Measurements from ENCODE around the gene BAZ1B. TPM values are rescaled to one million over a fixed set of nuclear protein-coding genes. Genes with fewer than 3 reads are reported as not detected.

The BAZ1B gene, protein sequence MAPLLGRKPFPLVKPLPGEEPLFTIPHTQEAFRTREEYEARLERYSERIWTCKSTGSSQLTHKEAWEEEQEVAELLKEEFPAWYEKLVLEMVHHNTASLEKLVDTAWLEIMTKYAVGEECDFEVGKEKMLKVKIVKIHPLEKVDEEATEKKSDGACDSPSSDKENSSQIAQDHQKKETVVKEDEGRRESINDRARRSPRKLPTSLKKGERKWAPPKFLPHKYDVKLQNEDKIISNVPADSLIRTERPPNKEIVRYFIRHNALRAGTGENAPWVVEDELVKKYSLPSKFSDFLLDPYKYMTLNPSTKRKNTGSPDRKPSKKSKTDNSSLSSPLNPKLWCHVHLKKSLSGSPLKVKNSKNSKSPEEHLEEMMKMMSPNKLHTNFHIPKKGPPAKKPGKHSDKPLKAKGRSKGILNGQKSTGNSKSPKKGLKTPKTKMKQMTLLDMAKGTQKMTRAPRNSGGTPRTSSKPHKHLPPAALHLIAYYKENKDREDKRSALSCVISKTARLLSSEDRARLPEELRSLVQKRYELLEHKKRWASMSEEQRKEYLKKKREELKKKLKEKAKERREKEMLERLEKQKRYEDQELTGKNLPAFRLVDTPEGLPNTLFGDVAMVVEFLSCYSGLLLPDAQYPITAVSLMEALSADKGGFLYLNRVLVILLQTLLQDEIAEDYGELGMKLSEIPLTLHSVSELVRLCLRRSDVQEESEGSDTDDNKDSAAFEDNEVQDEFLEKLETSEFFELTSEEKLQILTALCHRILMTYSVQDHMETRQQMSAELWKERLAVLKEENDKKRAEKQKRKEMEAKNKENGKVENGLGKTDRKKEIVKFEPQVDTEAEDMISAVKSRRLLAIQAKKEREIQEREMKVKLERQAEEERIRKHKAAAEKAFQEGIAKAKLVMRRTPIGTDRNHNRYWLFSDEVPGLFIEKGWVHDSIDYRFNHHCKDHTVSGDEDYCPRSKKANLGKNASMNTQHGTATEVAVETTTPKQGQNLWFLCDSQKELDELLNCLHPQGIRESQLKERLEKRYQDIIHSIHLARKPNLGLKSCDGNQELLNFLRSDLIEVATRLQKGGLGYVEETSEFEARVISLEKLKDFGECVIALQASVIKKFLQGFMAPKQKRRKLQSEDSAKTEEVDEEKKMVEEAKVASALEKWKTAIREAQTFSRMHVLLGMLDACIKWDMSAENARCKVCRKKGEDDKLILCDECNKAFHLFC (N-terminal part only)
- total RNA-seq: 10 to 100 TPM; 56.0 to 77.8 (median 69.6) TPM

DNA sequence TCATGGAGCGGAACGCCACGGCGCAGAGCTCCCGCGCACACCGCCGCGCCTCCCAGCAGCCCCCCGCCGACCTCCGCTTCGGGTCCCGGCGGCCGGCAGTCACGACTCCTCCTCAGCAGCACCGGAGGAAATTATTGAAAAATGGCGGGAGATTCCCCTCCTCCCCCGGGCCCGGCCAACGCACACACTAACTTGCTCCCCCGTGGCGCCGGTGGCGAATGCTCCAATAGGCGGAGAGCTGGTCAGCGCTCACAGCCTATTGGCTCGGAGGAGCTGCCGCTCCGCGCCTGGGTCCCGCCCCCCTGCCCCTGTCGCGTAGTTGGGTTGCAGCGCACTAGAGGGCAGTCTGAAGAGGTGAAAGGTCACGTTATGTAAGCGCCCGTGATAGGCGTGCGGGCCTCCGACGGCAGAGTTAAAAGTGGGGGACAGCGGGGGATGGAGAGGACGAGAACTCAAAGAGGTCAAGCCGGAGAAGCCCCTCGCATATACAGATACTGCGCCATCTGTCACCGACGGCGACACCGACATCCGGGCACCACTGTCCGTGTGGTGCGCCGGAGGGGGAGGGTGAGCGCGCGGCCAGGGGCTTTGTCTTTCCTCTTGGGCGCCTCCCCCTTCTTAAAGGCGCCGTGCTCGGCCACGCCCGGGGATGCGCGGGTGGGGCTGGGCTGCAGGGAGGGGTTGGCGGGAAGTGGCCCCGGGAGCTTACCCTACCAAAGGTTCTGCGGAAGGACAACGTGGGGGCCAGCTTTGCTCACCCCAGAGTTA is at the start of gene BAZ1B:
TSS of gene BAZ1B (minus strand) at position 189 of the 768 bp plus-strand sequence. CDS start 360 bp downstream, outside the sequence.
- peak within 1 kb of the TSS; percentile 84 to 98 for H3K4me3 ChIP-seq
- peak within 1 kb of the TSS; percentile 80 to 98 (median 96) for H3K27ac ChIP-seq
- no peaks in the 10 kb centered on the region for H3K9me3 ChIP-seq
- peak; percentile 99 for ATAC-seq
- WGBS, 2 donors (ENCODE audit: low coverage in 1 of 2): 0% methylated on average over 11 of the region's 71 CpGs; no CpG with 5 or more reads in 1 of the 2 donors
- H3K27me3 ChIP-seq: no peaks in the 10 kb centered on the region
- peaks cover 0 to 4% of the 10 kb centered on the region in 2 donors for H3K36me3 ChIP-seq
- H3K4me1 ChIP-seq: peaks cover 0 to 53% (median 26%) of the 10 kb centered on the region in 3 donors
- TF ChIP-seq POLR2A (IDR thresholded peaks at IDR 0.05) (peak in 1 of 2 donors; percentile 19), POLR2AphosphoS5 (IDR thresholded peaks at IDR 0.05) (peak; percentile 57), EP300 (IDR thresholded peaks at IDR 0.05) (no peak)
- TF ChIP-seq, protein P1, sequence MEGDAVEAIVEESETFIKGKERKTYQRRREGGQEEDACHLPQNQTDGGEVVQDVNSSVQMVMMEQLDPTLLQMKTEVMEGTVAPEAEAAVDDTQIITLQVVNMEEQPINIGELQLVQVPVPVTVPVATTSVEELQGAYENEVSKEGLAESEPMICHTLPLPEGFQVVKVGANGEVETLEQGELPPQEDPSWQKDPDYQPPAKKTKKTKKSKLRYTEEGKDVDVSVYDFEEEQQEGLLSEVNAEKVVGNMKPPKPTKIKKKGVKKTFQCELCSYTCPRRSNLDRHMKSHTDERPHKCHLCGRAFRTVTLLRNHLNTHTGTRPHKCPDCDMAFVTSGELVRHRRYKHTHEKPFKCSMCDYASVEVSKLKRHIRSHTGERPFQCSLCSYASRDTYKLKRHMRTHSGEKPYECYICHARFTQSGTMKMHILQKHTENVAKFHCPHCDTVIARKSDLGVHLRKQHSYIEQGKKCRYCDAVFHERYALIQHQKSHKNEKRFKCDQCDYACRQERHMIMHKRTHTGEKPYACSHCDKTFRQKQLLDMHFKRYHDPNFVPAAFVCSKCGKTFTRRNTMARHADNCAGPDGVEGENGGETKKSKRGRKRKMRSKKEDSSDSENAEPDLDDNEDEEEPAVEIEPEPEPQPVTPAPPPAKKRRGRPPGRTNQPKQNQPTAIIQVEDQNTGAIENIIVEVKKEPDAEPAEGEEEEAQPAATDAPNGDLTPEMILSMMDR (IDR thresholded peaks at IDR 0.05): peak in 2 of 4 experiments; percentile 17 to 19

DNA sequence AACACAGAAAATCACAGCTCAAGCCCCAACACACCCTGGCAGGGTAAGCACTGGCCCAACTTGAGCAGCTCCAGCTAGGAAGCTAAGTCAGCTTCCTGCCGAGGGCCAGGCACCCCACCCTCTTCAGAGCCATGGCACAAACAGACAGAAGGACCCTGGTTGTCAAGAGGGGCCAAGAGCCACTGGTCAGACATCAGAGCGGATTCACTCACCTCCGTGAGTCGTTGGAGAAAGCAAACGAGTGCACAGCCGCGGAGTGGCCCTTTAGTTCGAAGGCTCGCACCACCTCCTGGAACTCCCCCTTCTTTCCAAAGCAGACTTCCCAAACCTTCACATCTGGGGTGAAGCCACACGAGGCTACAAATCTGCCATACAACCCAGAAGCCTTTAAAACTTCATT is 48.9 kb upstream of the BAZ1B start:
- Histone ChIP-seq H3K4me1 (peaks cover 0 to 11% (median 0%) of the 10 kb centered on the region in 3 donors), H3K4me3 (no peak overlapping the region), H3K36me3 (peaks cover 0 to 78% of the 10 kb centered on the region in 2 donors), H3K9me3 (no peaks in the 10 kb centered on the region), H3K27ac (no peak overlapping the region), H3K27me3 (no peaks in the 10 kb centered on the region)
- ATAC-seq: no peak
- 84 to 100% methylated on average over 1 to 10 of the region's 10 CpGs for WGBS, 2 donors (ENCODE audit: low coverage in 1 of 2)
- TF ChIP-seq, protein P1 (IDR thresholded peaks at IDR 0.05): no peak
- TF ChIP-seq POLR2A (IDR thresholded peaks at IDR 0.05): no peak
- TF ChIP-seq POLR2AphosphoS5 (IDR thresholded peaks at IDR 0.05): no peak
- no peak for TF ChIP-seq EP300 (IDR thresholded peaks at IDR 0.05)

DNA sequence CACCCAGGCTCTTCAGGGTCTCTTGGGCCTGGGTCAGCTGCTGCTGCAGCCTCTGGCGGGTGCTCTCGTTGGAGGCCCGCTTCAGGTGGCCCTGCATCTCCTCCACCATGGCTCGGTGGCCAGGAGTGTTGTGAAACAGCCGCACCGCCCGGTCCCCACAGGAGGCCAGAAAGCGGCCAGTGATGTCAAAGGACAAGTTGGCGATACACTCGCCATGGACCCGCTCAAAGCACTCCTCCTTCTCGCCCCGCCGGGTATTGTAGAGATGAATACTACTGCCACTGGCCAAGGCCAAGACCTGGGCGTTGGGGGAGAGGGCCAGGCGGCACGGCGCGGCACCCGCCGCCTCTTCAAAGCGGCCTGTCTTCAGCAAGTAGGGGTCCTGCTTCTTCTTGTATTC is 48.4 kb upstream of the BAZ1B start:
- no peak for ATAC-seq
- TF ChIP-seq EP300 (IDR thresholded peaks at IDR 0.05) (no peak), POLR2AphosphoS5 (IDR thresholded peaks at IDR 0.05) (no peak), POLR2A (IDR thresholded peaks at IDR 0.05) (no peak)
- TF ChIP-seq, protein P1 (IDR thresholded peaks at IDR 0.05): no peak
- peaks cover 0 to 73% of the 10 kb centered on the region in 2 donors for H3K36me3 ChIP-seq
- no peaks in the 10 kb centered on the region for H3K9me3 ChIP-seq
- H3K4me1 ChIP-seq: peaks cover 0 to 7% (median 0%) of the 10 kb centered on the region in 3 donors
- no peak overlapping the region for H3K4me3 ChIP-seq
- 88% methylated on average over 7 of the region's 22 CpGs; no CpG with 5 or more reads in 1 of the 2 donors for WGBS, 2 donors (ENCODE audit: low coverage in 1 of 2)
- no peaks in the 10 kb centered on the region for H3K27me3 ChIP-seq
- H3K27ac ChIP-seq: no peak overlapping the region

DNA sequence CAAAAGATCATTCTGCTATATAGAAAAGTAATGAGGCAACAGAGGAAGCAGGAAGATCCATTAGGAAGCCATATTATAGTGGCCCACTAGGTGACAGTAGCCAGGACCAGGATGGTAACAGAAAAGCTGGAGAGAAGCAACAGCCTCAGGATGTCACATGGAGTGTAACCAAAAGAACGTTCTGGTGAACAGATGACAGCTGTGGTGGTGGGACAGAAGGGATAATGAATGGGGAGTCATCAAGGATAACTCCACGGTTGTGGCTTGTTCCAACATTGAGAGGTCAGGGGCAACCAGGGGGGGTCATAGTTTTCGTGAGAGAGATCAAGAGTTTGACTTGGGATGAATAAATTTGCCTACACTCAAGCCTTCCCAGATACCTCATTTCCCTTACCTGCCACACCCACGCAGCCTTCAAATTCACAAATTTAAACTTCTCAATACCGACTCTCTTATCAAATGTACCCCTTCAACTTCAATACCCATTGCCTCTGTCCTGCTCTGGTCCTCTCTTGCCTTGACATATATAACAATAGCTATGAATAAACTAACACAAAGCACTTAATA is 47.0 kb upstream of the BAZ1B start:
- H3K27me3 ChIP-seq: no peaks in the 10 kb centered on the region
- H3K4me3 ChIP-seq: no peak overlapping the region
- peaks cover 0 to 59% of the 10 kb centered on the region in 2 donors for H3K36me3 ChIP-seq
- H3K4me1 ChIP-seq: no peaks in the 10 kb centered on the region
- TF ChIP-seq POLR2A (IDR thresholded peaks at IDR 0.05): no peak
- TF ChIP-seq EP300 (IDR thresholded peaks at IDR 0.05): no peak
- TF ChIP-seq, protein P1 (IDR thresholded peaks at IDR 0.05): no peak
- TF ChIP-seq POLR2AphosphoS5 (IDR thresholded peaks at IDR 0.05): no peak
- no peak overlapping the region for H3K27ac ChIP-seq
- no peaks in the 10 kb centered on the region for H3K9me3 ChIP-seq
- ATAC-seq: no peak
- WGBS, 2 donors (ENCODE audit: low coverage in 1 of 2): 54 to 61% methylated on average over 5 of the region's 5 CpGs
